ENCODE results near the gene SLC16A11. TPM values are rescaled to one million over a fixed set of nuclear protein-coding genes. Genes with fewer than 3 reads are reported as not detected.

The SLC16A11 gene
- total and polyA plus RNA-seq, 10 of the 15 experiments (the other 5 are each of a cell fraction or from before 2014, with no cell fraction given): 0.11 to 2.7 (median 0.84) TPM

GRCh38 chr17:7027335-7027734, 16.6 kb downstream of the SLC16A11 start (continued):
- TF ChIP-seq ZBTB11 (CRISPR knock-in tag; IDR thresholded peaks at IDR 0.05) (no peak), ZNF384 (IDR thresholded peaks at IDR 0.05; ENCODE audit: borderline replicate concordance, low read depth, low read length) (no peak), CEBPB (IDR thresholded peaks at IDR 0.05; ENCODE audit: borderline replicate concordance in 1 of 2, low read depth in 2 of 2, low read length in 2 of 2) (no peak), NFYA (IDR thresholded peaks at IDR 0.05; ENCODE audit: borderline replicate concordance, low read depth, low read length) (no peak), RAD21 (IDR thresholded peaks at IDR 0.05; ENCODE audit: insufficient read depth, low read depth, low read length) (no peak), POLR2AphosphoS5 (IDR thresholded peaks at IDR 0.05; ENCODE audit: low read length) (no peak), MYC (IDR thresholded peaks at IDR 0.05; ENCODE audit: insufficient read depth, insufficient read length, insufficient replicate concordance, low read length, severe bottlenecking) (no peak), MXI1 (IDR thresholded peaks at IDR 0.05; ENCODE audit: low read depth, low read length) (no peak), JUND (IDR thresholded peaks at IDR 0.05; ENCODE audit: low read depth, low read length) (no peak), IRF5 (IDR thresholded peaks at IDR 0.05; ENCODE audit: borderline replicate concordance) (no peak), SIN3A (IDR thresholded peaks at IDR 0.05; ENCODE audit: low read depth, low read length) (no peak), NFYB (IDR thresholded peaks at IDR 0.05; ENCODE audit: insufficient read depth, low read depth, low read length) (no peak), ZZZ3 (IDR thresholded peaks at IDR 0.05; ENCODE audit: control insufficient read depth, insufficient read length, low read depth) (no peak)
- TF ChIP-seq, protein P1, sequence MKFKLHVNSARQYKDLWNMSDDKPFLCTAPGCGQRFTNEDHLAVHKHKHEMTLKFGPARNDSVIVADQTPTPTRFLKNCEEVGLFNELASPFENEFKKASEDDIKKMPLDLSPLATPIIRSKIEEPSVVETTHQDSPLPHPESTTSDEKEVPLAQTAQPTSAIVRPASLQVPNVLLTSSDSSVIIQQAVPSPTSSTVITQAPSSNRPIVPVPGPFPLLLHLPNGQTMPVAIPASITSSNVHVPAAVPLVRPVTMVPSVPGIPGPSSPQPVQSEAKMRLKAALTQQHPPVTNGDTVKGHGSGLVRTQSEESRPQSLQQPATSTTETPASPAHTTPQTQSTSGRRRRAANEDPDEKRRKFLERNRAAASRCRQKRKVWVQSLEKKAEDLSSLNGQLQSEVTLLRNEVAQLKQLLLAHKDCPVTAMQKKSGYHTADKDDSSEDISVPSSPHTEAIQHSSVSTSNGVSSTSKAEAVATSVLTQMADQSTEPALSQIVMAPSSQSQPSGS (IDR thresholded peaks at IDR 0.05; ENCODE audit: low read length): no peak
- TF ChIP-seq, protein P2, sequence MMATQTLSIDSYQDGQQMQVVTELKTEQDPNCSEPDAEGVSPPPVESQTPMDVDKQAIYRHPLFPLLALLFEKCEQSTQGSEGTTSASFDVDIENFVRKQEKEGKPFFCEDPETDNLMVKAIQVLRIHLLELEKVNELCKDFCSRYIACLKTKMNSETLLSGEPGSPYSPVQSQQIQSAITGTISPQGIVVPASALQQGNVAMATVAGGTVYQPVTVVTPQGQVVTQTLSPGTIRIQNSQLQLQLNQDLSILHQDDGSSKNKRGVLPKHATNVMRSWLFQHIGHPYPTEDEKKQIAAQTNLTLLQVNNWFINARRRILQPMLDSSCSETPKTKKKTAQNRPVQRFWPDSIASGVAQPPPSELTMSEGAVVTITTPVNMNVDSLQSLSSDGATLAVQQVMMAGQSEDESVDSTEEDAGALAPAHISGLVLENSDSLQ (IDR thresholded peaks at IDR 0.05): no peak
- TF ChIP-seq, protein P3, sequence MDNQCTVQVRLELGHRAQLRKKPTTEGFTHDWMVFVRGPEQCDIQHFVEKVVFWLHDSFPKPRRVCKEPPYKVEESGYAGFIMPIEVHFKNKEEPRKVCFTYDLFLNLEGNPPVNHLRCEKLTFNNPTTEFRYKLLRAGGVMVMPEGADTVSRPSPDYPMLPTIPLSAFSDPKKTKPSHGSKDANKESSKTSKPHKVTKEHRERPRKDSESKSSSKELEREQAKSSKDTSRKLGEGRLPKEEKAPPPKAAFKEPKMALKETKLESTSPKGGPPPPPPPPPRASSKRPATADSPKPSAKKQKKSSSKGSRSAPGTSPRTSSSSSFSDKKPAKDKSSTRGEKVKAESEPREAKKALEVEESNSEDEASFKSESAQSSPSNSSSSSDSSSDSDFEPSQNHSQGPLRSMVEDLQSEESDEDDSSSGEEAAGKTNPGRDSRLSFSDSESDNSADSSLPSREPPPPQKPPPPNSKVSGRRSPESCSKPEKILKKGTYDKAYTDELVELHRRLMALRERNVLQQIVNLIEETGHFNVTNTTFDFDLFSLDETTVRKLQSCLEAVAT (IDR thresholded peaks at IDR 0.05): no peak
- TF ChIP-seq, protein P4, sequence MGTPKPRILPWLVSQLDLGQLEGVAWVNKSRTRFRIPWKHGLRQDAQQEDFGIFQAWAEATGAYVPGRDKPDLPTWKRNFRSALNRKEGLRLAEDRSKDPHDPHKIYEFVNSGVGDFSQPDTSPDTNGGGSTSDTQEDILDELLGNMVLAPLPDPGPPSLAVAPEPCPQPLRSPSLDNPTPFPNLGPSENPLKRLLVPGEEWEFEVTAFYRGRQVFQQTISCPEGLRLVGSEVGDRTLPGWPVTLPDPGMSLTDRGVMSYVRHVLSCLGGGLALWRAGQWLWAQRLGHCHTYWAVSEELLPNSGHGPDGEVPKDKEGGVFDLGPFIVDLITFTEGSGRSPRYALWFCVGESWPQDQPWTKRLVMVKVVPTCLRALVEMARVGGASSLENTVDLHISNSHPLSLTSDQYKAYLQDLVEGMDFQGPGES (IDR thresholded peaks at IDR 0.05): no peak

Data from GM12878 (cell line).